Keratinocyte (primary cell): ENCODE measurements around the gene STYXL1.

Experiments used
- EZH2 ChIP-seq: IDR thresholded peaks from one replicate; pipeline ENCODE4 v1.6.1; 2012; ENCODE audit warnings: inconsistent platforms, mild to moderate bottlenecking, low read length, moderate library complexity
- TF ChIP-seq, protein P1 (sequence below), 3 experiments: IDR thresholded peaks in 1 of 3; conservative IDR thresholded peaks in 1 of 3; optimal IDR thresholded peaks in 1 of 3; 2 replicates in 2 of 3; 3 replicates in 1 of 3; pipeline versions ENCODE3 to v1.5.1; 2011; ENCODE audit warnings: low read length in 3 of 3, mild to moderate bottlenecking in 3 of 3, moderate library complexity in 2 of 3, control low read depth in 1 of 3, inconsistent platforms in 1 of 3; ENCODE audit not compliant: insufficient read depth in 2 of 3; ENCODE audit errors: extremely low read depth in 1 of 3

DNA sequence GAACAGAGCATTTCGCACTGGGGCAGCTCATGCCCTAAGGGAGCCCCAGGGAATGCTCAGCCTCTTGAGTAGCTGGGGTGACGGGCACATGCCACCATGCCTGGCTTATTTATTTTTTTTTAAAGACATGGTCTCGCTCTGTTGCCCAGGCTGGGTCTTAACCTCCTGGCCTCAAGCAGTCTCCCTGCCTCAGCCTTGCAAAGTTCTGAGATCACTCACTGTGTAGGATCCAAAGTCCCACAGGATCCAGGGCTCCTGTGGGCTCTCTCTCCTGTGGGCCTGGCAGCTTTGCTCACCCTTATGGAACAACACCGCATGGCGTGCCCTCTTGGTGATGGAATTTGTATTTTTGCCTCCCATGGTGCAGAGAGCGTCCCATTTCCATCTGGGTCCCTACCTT lies 87.4 kb downstream of the STYXL1 start:
- TF ChIP-seq EZH2: no peak
- TF ChIP-seq, protein P1, sequence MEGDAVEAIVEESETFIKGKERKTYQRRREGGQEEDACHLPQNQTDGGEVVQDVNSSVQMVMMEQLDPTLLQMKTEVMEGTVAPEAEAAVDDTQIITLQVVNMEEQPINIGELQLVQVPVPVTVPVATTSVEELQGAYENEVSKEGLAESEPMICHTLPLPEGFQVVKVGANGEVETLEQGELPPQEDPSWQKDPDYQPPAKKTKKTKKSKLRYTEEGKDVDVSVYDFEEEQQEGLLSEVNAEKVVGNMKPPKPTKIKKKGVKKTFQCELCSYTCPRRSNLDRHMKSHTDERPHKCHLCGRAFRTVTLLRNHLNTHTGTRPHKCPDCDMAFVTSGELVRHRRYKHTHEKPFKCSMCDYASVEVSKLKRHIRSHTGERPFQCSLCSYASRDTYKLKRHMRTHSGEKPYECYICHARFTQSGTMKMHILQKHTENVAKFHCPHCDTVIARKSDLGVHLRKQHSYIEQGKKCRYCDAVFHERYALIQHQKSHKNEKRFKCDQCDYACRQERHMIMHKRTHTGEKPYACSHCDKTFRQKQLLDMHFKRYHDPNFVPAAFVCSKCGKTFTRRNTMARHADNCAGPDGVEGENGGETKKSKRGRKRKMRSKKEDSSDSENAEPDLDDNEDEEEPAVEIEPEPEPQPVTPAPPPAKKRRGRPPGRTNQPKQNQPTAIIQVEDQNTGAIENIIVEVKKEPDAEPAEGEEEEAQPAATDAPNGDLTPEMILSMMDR (optimal IDR thresholded peaks at IDR 0.05 in 1 of 3, IDR thresholded peaks at IDR 0.05 in 1 of 3, conservative IDR thresholded peaks at IDR 0.05 in 1 of 3; ENCODE audit: extremely low read depth in 1 of 3, insufficient read depth in 2 of 3, low read length in 3 of 3): no peak
